ENCODE results near the gene ANO8. TPM values are rescaled to one million over a fixed set of nuclear protein-coding genes. Genes with fewer than 3 reads are reported as not detected.
"Not testable (repeated sequence)": the region's sequence is repeated elsewhere in the genome, so short reads cannot be mapped to it uniquely, and the experiment has no call there.

Gene ANO8
- total RNA-seq, 1 experiment from 2014 or later: 0.82 TPM

GRCh38 chr19:17283504-17283996 is 51.1 kb downstream of the ANO8 start:
- no peaks in the 10 kb centered on the region for H3K27me3 ChIP-seq (ENCODE audit: low read length)
- no peak for DNase-seq
- H3K4me1 ChIP-seq (ENCODE audit: low read length): peaks cover 23% of the 10 kb centered on the region
- H3K4me3 ChIP-seq (ENCODE audit: low read length): no peak overlapping the region
- H3K9me3 ChIP-seq (ENCODE audit: low read length): no peaks in the 10 kb centered on the region
- H3K4me2 ChIP-seq (ENCODE audit: low read depth, low read length, poor library complexity, severe bottlenecking): no peak overlapping the region
- H3K9me2 ChIP-seq (replicated peaks; ENCODE audit: insufficient read depth, low read length): no peaks in the 10 kb centered on the region
- H2AFZ ChIP-seq (ENCODE audit: low read length): no peak overlapping the region
- H3K9ac ChIP-seq (ENCODE audit: low read length): no peak overlapping the region
- peaks cover 15% of the 10 kb centered on the region; the same call in 1 of the 2 replicates for H3K79me2 ChIP-seq (ENCODE audit: low read length)
- H3K36me3 ChIP-seq (ENCODE audit: insufficient read depth, low read length): peaks cover 25% of the 10 kb centered on the region
- H4K20me1 ChIP-seq (ENCODE audit: insufficient read depth, low read depth, low read length): peaks cover 12% of the 10 kb centered on the region
- no peak overlapping the region for H3K27ac ChIP-seq (ENCODE audit: low read length)

GRCh38 chr19:17282488-17283125 is 52.0 kb downstream of the ANO8 start:
- Histone ChIP-seq H3K79me2 (ENCODE audit: low read length) (peaks cover 15% of the 10 kb centered on the region; the same call in 1 of the 2 replicates), H3K36me3 (ENCODE audit: insufficient read depth, low read length) (peaks cover 25% of the 10 kb centered on the region)

GRCh38 chr19:17281391-17282304 is 53.0 kb downstream of the ANO8 start, which contains the start of gene ANKLE1:
Gene ANKLE1 (plus strand): TSS chr19:17281901. CDS start chr19:17281921, 20 bp downstream.
- H3K4me2 ChIP-seq (ENCODE audit: low read depth, low read length, poor library complexity, severe bottlenecking): peak within 1 kb of the TSS; percentile 90
- peak within 1 kb of the TSS; percentile 78 for H3K27ac ChIP-seq (ENCODE audit: low read length)
- peak within 1 kb of the TSS; percentile 73 for H3K4me3 ChIP-seq (ENCODE audit: low read length)
- H3K9me3 ChIP-seq (ENCODE audit: low read length): no peaks in the 10 kb centered on the region
- H4K20me1 ChIP-seq (ENCODE audit: insufficient read depth, low read depth, low read length): peaks cover 12% of the 10 kb centered on the region
- H3K4me1 ChIP-seq (ENCODE audit: low read length): peaks cover 23% of the 10 kb centered on the region
- H3K27me3 ChIP-seq (ENCODE audit: low read length): no peaks in the 10 kb centered on the region
- peak within 1 kb of the TSS; percentile 87 for H3K9ac ChIP-seq (ENCODE audit: low read length)
- no peaks in the 10 kb centered on the region for H3K9me2 ChIP-seq (replicated peaks; ENCODE audit: insufficient read depth, low read length)
- peaks cover 15% of the 10 kb centered on the region; the same call in 1 of the 2 replicates for H3K79me2 ChIP-seq (ENCODE audit: low read length)
- DNase-seq: peak; percentile 93
- peak within 1 kb of the TSS; percentile 81; the same call in 1 of the 2 replicates for H2AFZ ChIP-seq (ENCODE audit: low read length)
- H3K36me3 ChIP-seq (ENCODE audit: insufficient read depth, low read length): peaks cover 25% of the 10 kb centered on the region

More at GRCh38 chr19:17282488-17283125, 52.0 kb downstream of the ANO8 start:
- peak overlapping the region; percentile 73 for H3K4me3 ChIP-seq (ENCODE audit: low read length)
- DNase-seq: peak; percentile 94
- H3K27me3 ChIP-seq (ENCODE audit: low read length): no peaks in the 10 kb centered on the region
- peak overlapping the region; percentile 81; the same call in 1 of the 2 replicates for H2AFZ ChIP-seq (ENCODE audit: low read length)
- H3K9ac ChIP-seq (ENCODE audit: low read length): peak overlapping the region; percentile 87
- no peaks in the 10 kb centered on the region for H3K9me3 ChIP-seq (ENCODE audit: low read length)
- peaks cover 12% of the 10 kb centered on the region for H4K20me1 ChIP-seq (ENCODE audit: insufficient read depth, low read depth, low read length)
- H3K9me2 ChIP-seq (replicated peaks; ENCODE audit: insufficient read depth, low read length): no peaks in the 10 kb centered on the region
- peak overlapping the region; percentile 78 for H3K27ac ChIP-seq (ENCODE audit: low read length)
- peaks cover 23% of the 10 kb centered on the region for H3K4me1 ChIP-seq (ENCODE audit: low read length)
- peak overlapping the region; percentile 90 for H3K4me2 ChIP-seq (ENCODE audit: low read depth, low read length, poor library complexity, severe bottlenecking)

GRCh38 chr19:17279436-17279835 is 55.2 kb downstream of the ANO8 start:
- no peak overlapping the region for H3K27ac ChIP-seq (ENCODE audit: low read length)
- no peak overlapping the region for H3K4me3 ChIP-seq (ENCODE audit: low read length)
- H3K4me1 ChIP-seq (ENCODE audit: low read length): peaks cover 23% of the 10 kb centered on the region
- no peak overlapping the region for H3K4me2 ChIP-seq (ENCODE audit: low read depth, low read length, poor library complexity, severe bottlenecking)
- H3K9me3 ChIP-seq (ENCODE audit: low read length): no peaks in the 10 kb centered on the region
- H4K20me1 ChIP-seq (ENCODE audit: insufficient read depth, low read depth, low read length): peaks cover 8% of the 10 kb centered on the region
- H3K36me3 ChIP-seq (ENCODE audit: insufficient read depth, low read length): peaks cover 17% of the 10 kb centered on the region
- no peak overlapping the region for H3K9ac ChIP-seq (ENCODE audit: low read length)
- DNase-seq: no peak
- no peaks in the 10 kb centered on the region for H3K27me3 ChIP-seq (ENCODE audit: low read length)
- peaks cover 15% of the 10 kb centered on the region; the same call in 1 of the 2 replicates for H3K79me2 ChIP-seq (ENCODE audit: low read length)
- H3K9me2 ChIP-seq (replicated peaks; ENCODE audit: insufficient read depth, low read length): no peaks in the 10 kb centered on the region
- no peak overlapping the region for H2AFZ ChIP-seq (ENCODE audit: low read length)

GRCh38 chr19:17275441-17276175 is 59.0 kb downstream of the ANO8 start:
- no peaks in the 10 kb centered on the region for H4K20me1 ChIP-seq (ENCODE audit: insufficient read depth, low read depth, low read length)
- no peak overlapping the region for H3K27ac ChIP-seq (ENCODE audit: low read length)
- no peaks in the 10 kb centered on the region for H3K4me1 ChIP-seq (ENCODE audit: low read length)
- DNase-seq: no peak
- no peaks in the 10 kb centered on the region for H3K79me2 ChIP-seq (ENCODE audit: low read length)
- H3K36me3 ChIP-seq (ENCODE audit: insufficient read depth, low read length): peaks cover 16% of the 10 kb centered on the region
- no peaks in the 10 kb centered on the region for H3K9me2 ChIP-seq (replicated peaks; ENCODE audit: insufficient read depth, low read length)
- H2AFZ ChIP-seq (ENCODE audit: low read length): no peak overlapping the region
- H3K4me3 ChIP-seq (ENCODE audit: low read length): no peak overlapping the region
- no peaks in the 10 kb centered on the region for H3K27me3 ChIP-seq (ENCODE audit: low read length)
- H3K9me3 ChIP-seq (ENCODE audit: low read length): no peaks in the 10 kb centered on the region
- no peak overlapping the region for H3K4me2 ChIP-seq (ENCODE audit: low read depth, low read length, poor library complexity, severe bottlenecking)
- no peak overlapping the region for H3K9ac ChIP-seq (ENCODE audit: low read length)

- H2AFZ ChIP-seq (ENCODE audit: low read length); H3K9ac ChIP-seq (ENCODE audit: low read length); H3K9me2 ChIP-seq (replicated peaks; ENCODE audit: insufficient read depth, low read length); DNase-seq; H3K4me1 ChIP-seq (ENCODE audit: low read length); H4K20me1 ChIP-seq (ENCODE audit: insufficient read depth, low read depth, low read length); H3K4me3 ChIP-seq (ENCODE audit: low read length); H3K27ac ChIP-seq (ENCODE audit: low read length); H3K79me2 ChIP-seq (ENCODE audit: low read length); H3K9me3 ChIP-seq (ENCODE audit: low read length); H3K4me2 ChIP-seq (ENCODE audit: low read depth, low read length, poor library complexity, severe bottlenecking); H3K27me3 ChIP-seq (ENCODE audit: low read length): not testable (repeated sequence)
- peaks cover 16% of the 10 kb centered on the region for H3K36me3 ChIP-seq (ENCODE audit: insufficient read depth, low read length)
Observed at GRCh38 chr19:17274892-17275291, 59.8 kb downstream of the ANO8 start.

All from Karpas-422 (cell line).